Measurements from ENCODE around the gene TM6SF1.

- no peak for TF ChIP-seq CTCF (IDR thresholded peaks at IDR 0.05)
- no peak for TF ChIP-seq POLR2A (IDR thresholded peaks at IDR 0.05)
These were observed 42.6 kb upstream of the TM6SF1 start for GRCh38 chr15:83064859-83065258.

All from thyroid gland (tissue), 4 donors.